NCI-H1436 treated with DMSO at 0.1 percent for 48 hours (cell line): ENCODE measurements around the gene ZSCAN18.

Source experiments
- DNase-seq: peaks from one replicate; lab custom pipeline; 2025; lab: John Stamatoyannopoulos, UW

Gene ZSCAN18

DNA sequence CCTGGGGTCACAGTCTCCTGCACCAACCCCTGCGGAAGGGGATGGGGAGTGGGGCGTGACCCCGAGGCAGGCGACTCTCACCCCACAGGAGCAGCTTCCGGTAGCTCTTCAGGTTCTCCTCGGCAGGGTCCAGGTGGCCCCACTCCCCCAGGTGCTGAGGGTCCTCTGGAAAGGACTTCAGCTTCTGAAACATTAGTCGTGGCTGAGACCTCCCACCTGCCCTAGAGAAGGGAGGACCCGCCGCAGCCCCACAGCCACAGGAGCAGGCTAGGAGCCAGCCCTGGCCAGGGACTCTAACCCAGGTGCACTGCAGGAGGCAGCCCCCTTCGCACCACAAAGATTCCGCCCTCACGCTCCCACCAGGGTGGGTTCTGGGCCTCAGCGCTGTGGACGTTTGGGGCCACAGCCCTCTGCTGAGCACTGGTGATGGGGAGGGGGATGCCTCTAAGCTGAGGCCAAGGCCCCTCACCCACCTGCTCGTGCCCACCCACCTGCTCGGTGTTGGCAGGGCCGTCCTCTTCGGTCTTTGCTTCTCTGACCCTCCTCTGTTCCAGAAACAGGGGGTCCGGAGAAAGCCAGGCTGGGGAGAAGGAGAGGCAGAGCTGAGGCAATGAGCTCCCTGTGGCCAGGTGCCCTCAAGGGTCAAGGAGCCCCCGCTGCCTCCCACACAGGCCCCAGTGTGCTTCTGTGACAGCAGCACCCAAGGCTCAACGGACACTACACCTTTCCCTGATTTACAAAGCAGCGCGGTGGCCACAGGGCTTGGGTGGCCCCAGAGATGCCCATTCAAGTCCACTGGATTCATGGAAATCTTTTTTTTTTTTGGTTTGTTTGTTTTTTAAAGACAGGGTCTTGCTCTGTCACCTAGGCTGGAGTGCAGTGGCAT, 11.0 kb downstream of the ZSCAN18 start:
- no peak for DNase-seq

GRCh38 chr19:58085348-58085875, 12.6 kb downstream of the ZSCAN18 start:
- DNase-seq = no peak

DNA sequence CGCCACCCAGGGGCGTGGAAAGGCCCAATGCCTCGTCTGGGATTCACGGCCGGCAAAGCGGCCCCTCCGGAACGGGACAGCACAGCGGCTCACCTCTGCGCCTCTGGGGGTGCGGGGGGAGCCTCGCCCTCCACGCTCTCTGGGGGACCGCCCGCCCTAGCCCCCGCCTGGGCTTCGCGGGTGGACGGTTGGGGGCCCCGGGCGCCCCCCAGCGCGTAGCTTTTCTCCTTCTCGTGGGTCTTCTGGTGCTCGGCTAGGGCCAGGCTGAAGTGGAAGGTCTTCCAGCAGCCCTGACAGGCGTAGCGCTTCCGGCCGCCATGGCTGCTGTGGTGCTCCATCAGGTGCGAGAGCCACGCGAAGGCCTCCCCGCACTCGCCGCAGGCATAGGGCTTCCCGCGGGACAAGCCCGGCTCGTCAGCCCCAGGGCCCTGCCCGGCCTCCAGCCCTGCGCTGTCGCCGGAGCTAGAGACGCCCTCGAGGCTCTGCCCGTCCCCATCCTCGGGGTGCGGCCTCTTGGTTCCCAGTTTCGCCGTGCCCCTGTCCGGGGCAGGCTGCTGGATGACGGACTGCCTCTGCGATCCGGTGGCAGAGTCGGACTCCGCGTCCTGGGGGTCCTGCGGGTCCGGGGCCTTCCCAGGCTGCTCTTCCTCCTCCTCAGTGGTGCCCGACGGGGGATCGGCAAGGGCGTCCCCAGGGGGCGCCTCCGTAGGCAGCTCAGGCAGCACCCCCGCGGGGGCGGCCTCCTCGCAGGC, 13.3 kb downstream of the ZSCAN18 start:
- DNase-seq = no peak

- no peak for DNase-seq
Measured at GRCh38 chr19:58083021-58083420, 15.0 kb downstream of the ZSCAN18 start.

DNA sequence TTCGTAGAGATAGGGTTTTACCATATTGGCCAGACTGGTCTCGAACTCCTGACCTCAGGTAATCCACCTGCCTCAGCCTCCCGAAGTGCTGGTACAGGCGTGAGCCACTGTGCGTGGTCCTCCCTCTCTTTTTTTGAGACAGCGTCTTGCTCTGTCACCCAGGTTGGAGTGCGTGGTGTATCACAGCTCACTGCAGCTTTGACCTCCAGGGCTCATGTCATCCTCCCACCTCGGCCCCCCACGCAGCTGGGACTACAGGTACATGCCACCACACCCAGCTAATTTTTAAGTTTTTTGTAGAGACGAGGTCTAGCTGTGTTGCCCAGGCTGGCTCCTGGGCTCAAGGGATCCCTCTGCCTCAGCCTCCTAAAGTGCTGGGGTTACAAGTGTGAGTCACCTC, 18.2 kb downstream of the ZSCAN18 start:
- DNase-seq = no peak

DNA sequence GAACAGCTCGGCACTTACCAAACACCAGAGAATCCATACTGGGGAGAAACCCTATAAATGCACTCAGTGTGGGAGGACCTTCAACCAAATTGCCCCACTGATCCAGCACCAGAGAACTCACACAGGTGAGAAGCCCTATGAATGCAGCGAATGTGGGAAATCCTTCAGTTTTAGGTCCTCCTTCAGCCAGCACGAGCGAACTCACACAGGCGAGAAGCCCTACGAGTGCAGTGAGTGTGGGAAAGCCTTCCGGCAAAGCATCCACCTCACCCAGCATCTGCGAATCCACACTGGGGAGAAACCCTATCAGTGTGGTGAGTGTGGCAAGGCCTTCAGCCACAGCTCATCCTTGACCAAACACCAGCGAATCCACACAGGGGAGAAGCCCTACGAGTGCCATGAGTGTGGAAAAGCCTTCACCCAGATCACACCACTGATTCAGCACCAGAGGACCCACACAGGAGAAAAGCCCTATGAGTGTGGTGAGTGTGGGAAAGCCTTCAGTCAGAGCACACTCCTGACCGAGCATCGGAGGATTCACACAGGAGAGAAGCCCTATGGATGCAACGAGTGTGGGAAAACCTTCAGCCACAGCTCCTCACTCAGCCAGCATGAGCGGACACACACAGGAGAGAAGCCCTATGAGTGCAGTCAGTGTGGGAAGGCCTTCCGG, 30.7 kb downstream of the ZSCAN18 start:
- DNase-seq = no peak

DNA sequence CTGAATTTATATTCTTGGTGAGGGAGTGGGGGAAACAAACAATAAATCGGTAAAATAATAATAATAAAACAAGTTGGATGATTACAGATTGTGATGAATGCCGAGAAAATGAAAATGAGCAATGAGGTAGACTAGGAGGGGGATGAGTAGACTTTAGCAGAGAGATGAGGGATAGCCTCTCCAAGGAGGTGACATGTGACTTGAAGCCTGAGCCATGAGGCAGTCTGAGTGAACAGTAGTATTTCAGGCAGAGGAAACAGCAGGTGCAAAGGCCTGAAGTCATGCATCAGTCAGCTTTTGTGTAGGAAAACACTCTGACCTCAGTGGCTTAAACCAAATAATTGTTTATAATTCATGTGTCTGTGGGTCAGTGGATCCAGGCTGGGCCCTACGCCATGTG, 34.3 kb downstream of the ZSCAN18 start:
- no peak for DNase-seq

GRCh38 chr19:58060231-58060630, 37.8 kb downstream of the ZSCAN18 start:
- no peak for DNase-seq

GRCh38 chr19:58059671-58060078, 38.4 kb downstream of the ZSCAN18 start:
- DNase-seq = no peak

- DNase-seq = no peak
Measured at GRCh38 chr19:58059003-58059670, 38.9 kb downstream of the ZSCAN18 start, which contains the start of gene ZNF135. Gene ZNF135 (plus strand): TSS chr19:58059282. CDS start chr19:58060003, 721 bp downstream.

DNA sequence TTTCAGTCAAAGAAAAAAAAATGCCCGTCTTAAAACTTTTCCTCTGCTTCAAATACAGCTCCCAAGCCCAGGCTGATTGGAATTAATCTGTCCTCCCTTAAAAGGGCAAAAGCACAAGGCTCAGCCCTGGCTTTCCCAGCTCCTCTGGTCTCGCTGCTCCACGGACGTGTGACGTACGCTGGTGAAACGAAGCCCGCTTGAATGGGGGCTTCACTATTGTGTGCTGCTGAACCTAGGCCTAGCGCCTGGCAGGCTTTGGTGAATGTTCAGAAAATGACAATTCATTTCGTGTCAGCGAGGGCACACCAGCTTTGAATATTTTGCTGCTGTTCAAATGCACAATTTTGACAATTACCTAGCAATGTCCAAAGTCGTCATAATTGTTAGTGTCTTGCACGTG, 39.6 kb downstream of the ZSCAN18 start:
- no peak for DNase-seq

- no peak for DNase-seq
Measured at GRCh38 chr19:58056861-58057260, 41.2 kb downstream of the ZSCAN18 start.

DNA sequence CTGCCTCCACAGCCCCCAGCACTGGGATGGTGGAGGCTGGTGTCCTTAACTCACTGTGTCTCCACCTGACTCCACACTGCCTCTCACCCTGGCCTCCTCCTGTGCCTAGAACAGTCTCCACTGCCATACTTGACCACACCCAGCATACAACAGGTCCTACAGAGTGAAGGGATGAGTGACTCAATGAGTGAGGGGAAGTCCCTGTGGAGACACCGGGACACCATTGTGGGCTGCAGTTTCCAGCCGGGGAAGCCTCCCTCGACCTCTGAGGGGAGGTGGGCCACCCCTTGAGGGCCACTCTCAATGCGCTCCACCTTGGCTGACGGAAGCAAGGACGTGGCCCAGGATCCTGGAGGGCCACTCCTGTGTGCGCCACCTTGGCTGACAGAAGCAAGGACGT, 41.8 kb downstream of the ZSCAN18 start:
- no peak for DNase-seq

DNA sequence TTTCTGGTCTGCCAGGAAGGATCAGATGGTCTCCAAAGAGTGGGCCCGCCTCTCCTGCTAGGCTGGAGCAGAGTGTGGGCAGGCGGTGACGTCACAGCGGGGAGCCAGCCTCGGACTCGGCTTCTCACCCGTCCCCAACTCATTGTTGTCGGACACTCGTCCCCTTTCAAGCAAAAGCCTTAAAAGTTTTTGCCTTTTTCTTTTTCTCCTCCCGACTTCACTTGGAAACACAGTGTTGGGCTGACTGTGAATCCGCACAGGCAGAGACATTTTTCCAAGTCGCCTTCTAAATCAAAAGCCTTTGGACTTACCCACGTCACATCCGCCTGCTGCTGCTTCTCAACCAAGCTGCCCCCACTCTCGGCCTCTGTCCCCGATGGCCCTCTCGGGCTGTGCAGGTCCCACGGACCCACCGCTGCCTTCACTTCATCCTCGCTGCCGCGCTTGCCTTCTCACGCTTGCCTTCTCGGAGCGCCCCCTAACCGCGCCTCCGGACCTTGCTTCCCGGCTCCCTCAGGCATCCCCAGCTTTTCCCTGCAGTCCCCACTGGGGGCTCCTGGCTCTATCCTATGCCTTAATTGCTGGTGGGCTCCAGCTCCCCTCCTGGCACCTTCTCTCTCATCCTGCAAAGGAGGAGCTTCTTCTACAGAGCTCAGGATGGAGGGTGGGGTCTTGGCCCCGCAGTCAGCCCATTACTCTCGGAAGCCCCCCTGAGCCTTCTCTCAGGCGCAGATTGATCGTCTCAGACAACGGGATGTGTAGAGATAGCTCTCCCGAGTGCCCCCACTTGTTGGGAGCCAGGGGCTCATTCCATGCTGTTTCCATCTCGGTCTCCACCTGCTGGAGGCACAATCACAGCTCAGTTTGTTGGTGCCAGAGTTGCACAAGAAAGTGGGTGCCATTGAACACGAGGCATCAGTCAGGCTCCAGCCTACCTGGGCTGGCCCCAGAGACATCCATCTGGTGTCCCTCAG, 42.8 kb downstream of the ZSCAN18 start:
- no peak for DNase-seq

DNA sequence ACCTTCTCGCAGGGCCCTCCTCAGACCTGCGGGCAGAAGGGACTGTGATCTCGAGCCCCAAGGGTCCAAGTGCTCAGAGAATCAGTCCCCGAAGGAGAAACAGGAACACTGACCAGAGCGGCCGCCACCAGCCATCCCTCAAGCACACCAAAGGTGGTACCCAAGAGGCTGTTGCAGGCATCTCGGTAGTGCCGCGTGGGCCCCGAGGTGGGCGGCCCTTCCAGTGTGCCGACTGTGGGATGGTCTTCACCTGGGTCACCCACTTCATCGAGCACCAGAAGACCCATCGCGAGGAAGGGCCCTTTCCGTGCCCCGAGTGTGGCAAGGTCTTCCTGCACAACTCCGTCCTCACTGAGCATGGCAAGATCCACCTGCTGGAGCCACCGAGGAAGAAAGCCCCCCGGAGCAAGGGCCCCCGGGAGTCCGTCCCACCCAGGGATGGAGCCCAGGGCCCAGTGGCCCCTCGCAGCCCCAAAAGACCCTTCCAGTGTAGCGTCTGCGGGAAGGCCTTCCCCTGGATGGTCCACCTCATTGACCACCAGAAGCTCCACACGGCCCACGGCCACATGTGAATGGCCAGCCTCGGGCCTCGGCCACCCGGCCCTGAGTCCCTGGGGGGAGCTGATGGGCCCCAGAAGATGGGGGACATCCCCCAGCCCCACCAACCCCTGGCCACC, 44.4 kb downstream of the ZSCAN18 start:
- no peak for DNase-seq

GRCh38 chr19:58052256-58052655, 45.8 kb downstream of the ZSCAN18 start:
- no peak for DNase-seq

DNA sequence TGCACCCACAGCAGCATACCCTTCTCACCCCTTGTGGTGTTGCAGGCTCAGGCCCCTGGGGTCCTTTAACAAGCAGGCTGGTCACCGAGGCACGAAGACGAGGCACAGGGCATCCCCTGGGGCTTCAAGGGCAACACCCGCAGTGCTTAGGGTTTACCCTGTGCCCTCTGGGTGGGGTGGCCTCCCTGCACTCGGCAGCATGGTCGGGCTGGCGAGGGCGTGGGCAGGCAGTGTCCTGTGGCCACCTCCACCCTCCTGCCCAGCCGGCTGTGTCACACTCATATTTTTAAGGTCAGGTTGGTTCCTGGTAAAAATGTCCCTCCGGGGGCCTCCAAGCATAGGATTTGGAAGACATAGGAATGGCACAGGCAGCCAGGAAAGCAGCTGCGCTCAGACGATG, 50.4 kb downstream of the ZSCAN18 start:
- DNase-seq = no peak

GRCh38 chr19:58046856-58047255, 51.2 kb downstream of the ZSCAN18 start:
- DNase-seq = no peak

DNA sequence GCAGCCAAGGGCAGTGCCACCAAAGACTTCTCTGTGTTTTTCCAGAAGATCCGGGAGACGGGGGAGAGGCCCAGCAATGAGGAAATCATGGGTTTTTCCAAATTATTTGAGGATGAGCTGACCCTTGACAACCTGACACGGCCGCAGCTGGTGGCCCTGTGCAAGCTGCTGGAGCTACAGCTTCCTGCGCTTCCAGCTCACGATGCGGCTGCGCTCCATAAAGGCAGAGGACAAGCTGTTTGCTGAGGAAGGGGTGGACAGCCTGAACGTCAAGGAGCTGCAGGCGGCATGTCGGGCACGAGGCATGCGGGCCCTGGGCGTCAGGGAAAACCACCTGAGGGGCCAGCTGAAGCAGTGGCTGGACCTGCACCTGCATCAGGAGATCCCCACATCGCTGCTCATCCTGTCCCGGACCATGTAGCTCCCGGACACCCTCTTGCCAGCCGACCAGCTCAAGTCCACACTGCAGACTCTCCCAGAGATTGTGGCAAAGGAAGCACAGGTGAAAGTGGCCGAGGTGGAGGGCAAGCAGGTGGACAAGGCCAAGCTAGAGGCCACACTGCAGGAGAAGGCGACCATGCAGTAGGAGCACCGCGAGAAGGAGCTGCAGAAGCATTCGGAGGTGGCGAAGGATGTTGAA, 52.5 kb downstream of the ZSCAN18 start:
- DNase-seq = no peak

GRCh38 chr19:58044886-58045285, 53.1 kb downstream of the ZSCAN18 start:
- DNase-seq = no peak
